NCI-H128 (cell line): Measurements from ENCODE around the gene ZC3H7A.

Source experiments
- DNase-seq: peaks from one replicate; lab custom pipeline; 2025; ENCODE audit not compliant: unreplicated experiment; lab: John Stamatoyannopoulos, UW

The ZC3H7A gene

DNA sequence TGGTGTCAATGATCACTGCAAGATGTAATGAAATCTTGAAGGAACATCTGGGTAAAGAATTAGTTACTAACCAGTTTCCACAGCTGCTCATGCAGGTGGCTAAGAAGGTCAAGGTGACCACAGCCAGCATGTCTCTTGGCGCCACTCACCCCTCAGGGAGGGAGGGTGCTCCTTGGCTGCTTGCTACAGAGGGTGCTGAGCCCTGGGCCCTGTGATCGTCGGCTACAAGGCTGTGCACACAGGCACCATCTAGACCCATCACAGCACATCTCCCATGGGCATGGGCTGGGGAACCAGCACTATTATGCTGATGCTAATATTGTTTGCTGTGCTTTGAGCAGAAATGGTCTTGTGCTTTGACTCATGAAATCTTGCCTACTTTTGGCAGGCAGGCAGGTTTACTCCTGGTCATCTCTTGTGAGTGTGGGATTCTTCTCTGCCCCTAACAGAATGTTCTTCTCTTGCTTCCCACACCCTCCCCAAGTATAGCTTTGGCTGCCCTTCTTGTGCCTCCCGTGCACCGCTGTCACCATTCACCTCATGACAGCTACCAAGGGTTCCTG lies 90.8 kb downstream of the ZC3H7A start:
- no peak for DNase-seq

DNA sequence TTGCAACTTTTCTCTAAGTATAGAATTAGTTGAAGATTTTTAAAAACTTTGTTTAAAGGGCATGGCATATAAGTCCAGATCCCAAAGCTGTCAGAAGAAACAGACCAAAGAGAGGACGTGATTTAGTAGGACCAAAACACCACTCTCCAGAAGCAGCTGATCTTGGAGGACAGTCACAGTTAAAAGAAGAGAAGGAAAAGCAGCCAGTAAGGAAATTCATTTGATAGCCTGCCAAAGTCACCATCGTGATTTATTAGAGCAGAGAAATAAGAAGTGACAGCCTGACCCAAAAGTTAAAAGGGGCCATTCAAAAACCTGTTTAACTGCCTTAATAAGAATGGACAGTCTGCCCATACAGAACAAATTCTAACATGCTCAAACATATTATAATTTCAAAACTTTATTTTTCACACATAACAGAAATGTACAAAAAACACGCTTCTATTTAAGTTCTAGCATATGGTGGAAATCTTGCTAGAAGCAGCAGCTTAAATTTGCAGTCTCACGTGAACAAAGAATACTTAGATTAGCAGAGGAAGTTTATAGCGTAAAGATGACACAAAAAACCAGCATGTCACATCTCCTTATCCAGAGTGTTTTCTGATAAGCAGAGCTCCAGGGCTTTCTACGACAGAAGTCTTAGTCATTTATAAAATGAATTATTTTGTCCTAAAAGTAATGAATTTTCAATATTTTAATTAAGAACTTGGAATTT lies 91.6 kb downstream of the ZC3H7A start:
- DNase-seq = no peak
